Measurements from ENCODE around the gene DNAJC18. TPM values are rescaled to one million over a fixed set of nuclear protein-coding genes. Genes with fewer than 3 reads are reported as not detected.
A peak's percentile ranks its signal among the peaks of the same experiment; 100 is the strongest.

The DNAJC18 gene
- total and polyA plus RNA-seq, 7 donors: 2.6 to 14.5 (median 10.3) TPM

- no peak for TF ChIP-seq CTCF (IDR thresholded peaks at IDR 0.05)
- Histone ChIP-seq H3K4me1 (peaks cover 12% of the 10 kb centered on the region), H3K9me3 (no peaks in the 10 kb centered on the region), H3K27ac (no peak overlapping the region), H3K27me3 (ENCODE audit: insufficient read depth in 3 of 3, low read length in 2 of 3) (no peaks in the 10 kb centered on the region), H3K4me3 (no peak overlapping the region), H3K36me3 (ENCODE audit: insufficient read depth in 1 of 2, low read depth in 1 of 2) (peaks cover 0 to 61% of the 10 kb centered on the region in 2 donors)
- intact Hi-C loops (cut with DNase I): loop anchor here in 1 of 2 donors (5.0 kb wide), 1 partner anchor 127 kb away; the partner anchor contains the start of gene UBE2D2
- DNase-seq: no peak
- ATAC-seq: no peak
- WGBS, 3 donors: 97 to 99% (median 99%) methylated on average over 3 of the region's 3 CpGs
These were observed 3.6 kb downstream of the DNAJC18 start for GRCh38 chr5:139435676-139436075.

- peaks cover 4 to 93% of the 10 kb centered on the region in 2 donors for H3K36me3 ChIP-seq (ENCODE audit: insufficient read depth in 1 of 2, low read depth in 1 of 2)
- no peak overlapping the region for H3K27ac ChIP-seq
- 89 to 96% (median 96%) methylated on average over 1 of the region's 1 CpG for WGBS, 3 donors
- intact Hi-C loops (cut with DNase I): no loop called here
- H3K4me3 ChIP-seq: no peak overlapping the region
- TF ChIP-seq CTCF (IDR thresholded peaks at IDR 0.05): no peak
- H3K27me3 ChIP-seq (ENCODE audit: insufficient read depth in 3 of 3, low read length in 2 of 3): no peaks in the 10 kb centered on the region
- H3K4me1 ChIP-seq: no peaks in the 10 kb centered on the region
- H3K9me3 ChIP-seq: no peaks in the 10 kb centered on the region
- DNase-seq (no peak), ATAC-seq (no peak)
These were observed 7.6 kb downstream of the DNAJC18 start for GRCh38 chr5:139431706-139432105.

- Histone ChIP-seq H3K27ac (no peak overlapping the region), H3K4me3 (no peak overlapping the region), H3K4me1 (peaks cover 13% of the 10 kb centered on the region), H3K36me3 (ENCODE audit: insufficient read depth in 1 of 2, low read depth in 1 of 2) (peaks cover 4 to 93% of the 10 kb centered on the region in 2 donors), H3K9me3 (no peaks in the 10 kb centered on the region), H3K27me3 (ENCODE audit: insufficient read depth in 3 of 3, low read length in 2 of 3) (no peaks in the 10 kb centered on the region)
- intact Hi-C loops (cut with DNase I): no loop called here
- DNase-seq: no peak
- ATAC-seq: no peak
- 89 to 95% (median 93%) methylated on average over 2 of the region's 2 CpGs for WGBS, 3 donors
- TF ChIP-seq CTCF (IDR thresholded peaks at IDR 0.05): no peak
These were observed 9.3 kb downstream of the DNAJC18 start for GRCh38 chr5:139430015-139430414.

- peak; percentile 35 to 54 (median 46) for ATAC-seq
- Histone ChIP-seq H3K9me3 (no peaks in the 10 kb centered on the region), H3K27me3 (ENCODE audit: insufficient read depth in 3 of 3, low read length in 2 of 3) (no peaks in the 10 kb centered on the region), H3K4me1 (peaks cover 13% of the 10 kb centered on the region), H3K27ac (peak overlapping the region; percentile 63), H3K36me3 (ENCODE audit: insufficient read depth in 1 of 2, low read depth in 1 of 2) (peaks cover 4 to 82% of the 10 kb centered on the region in 2 donors), H3K4me3 (no peak overlapping the region)
- WGBS, 3 donors: 46 to 72% (median 52%) methylated on average over 8 of the region's 8 CpGs
- no peak for TF ChIP-seq CTCF (IDR thresholded peaks at IDR 0.05)
- no peak for DNase-seq
- intact Hi-C loops (cut with DNase I): no loop called here
These were observed 13.0 kb downstream of the DNAJC18 start for GRCh38 chr5:139426203-139426885.

All from psoas muscle (tissue), 8 donors.